Panc1 (cell line): ENCODE data around the gene MACROD2. TPM values are rescaled to one million over a fixed set of nuclear protein-coding genes. Genes with fewer than 3 reads are reported as not detected.

Experiments
- ATAC-seq: fragments of 200-7000 bp; cut with Tn5 transposase; 2 replicates; pipeline ENCODE4 v1.9.1; 2020; ENCODE audit warnings: mild to moderate bottlenecking, moderate library complexity
- BruUV-seq: library from RNA; stranded (reverse); fragments of 400-500 nt; replicated peaks from 2 replicates; lab custom pipeline; 2021; lab: Mats Ljungman, UMichigan
- CTCF ChIA-PET: fragments of 300-600 bp; sonication (Branson Sonifier 250); formaldehyde crosslinking; loops from one replicate; lab custom pipeline; 2022; ENCODE audit warnings: antibody characterized with exemption; lab: Charles Lee
- POLR2A ChIA-PET: fragments of 300-600 bp; sonication (Branson Sonifier 250); formaldehyde crosslinking; loops from one replicate; lab custom pipeline; 2022; ENCODE audit warnings: antibody characterized with exemption; lab: Charles Lee
- DNase-seq: peaks from one replicate; pipeline ENCODE4 v3.0.0-alpha.2; 2010; ENCODE audit warnings: low read depth, low spot score
- H3K27ac ChIP-seq: 2 replicates; pipeline ENCODE4 v1.5.1; 2011; ENCODE audit warnings: mild to moderate bottlenecking, low read length, inconsistent platforms
- H3K27me3 ChIP-seq: fragments of 200-500 bp; sonication (Bioruptor generic); 2 replicates; pipeline ENCODE4 v1.6.0; 2014; ENCODE audit warnings: low read length, inconsistent platforms; ENCODE audit not compliant: control insufficient read depth, insufficient read depth
- H3K36me3 ChIP-seq: fragments of 200-500 bp; sonication (Bioruptor generic); 2 replicates; pipeline ENCODE4 v1.5.1; 2014; ENCODE audit warnings: inconsistent platforms, mild to moderate bottlenecking, low read length, moderate library complexity; ENCODE audit not compliant: control insufficient read depth, insufficient read depth
- H3K4me1 ChIP-seq: 2 replicates; pipeline ENCODE4 v1.5.1; 2011; ENCODE audit warnings: inconsistent platforms, mild to moderate bottlenecking, low read length, moderate library complexity; ENCODE audit not compliant: control insufficient read depth, insufficient read depth
- H3K4me3 ChIP-seq, 2 experiments: 2 replicates each; pipeline ENCODE4 v1.5.1; 2011 to 2012; ENCODE audit warnings: low read depth in 2 of 2, low read length in 2 of 2, mild to moderate bottlenecking in 2 of 2, inconsistent platforms in 1 of 2, moderate library complexity in 1 of 2
- H3K9me3 ChIP-seq: fragments of 200-500 bp; sonication (Bioruptor generic); 2 replicates; pipeline ENCODE4 v1.5.1; 2014; ENCODE audit warnings: low read depth, mild to moderate bottlenecking, inconsistent platforms, low read length, moderate library complexity; ENCODE audit not compliant: control insufficient read depth, insufficient read depth
- CTCF ChIP-seq: fragments of 450-650 bp; IDR thresholded peaks from 2 replicates; pipeline ENCODE4 v1.5.1; 2017; ENCODE audit warnings: mild to moderate bottlenecking
- POLR2AphosphoS5 ChIP-seq: IDR thresholded peaks from 2 replicates; pipeline ENCODE4 v1.6.1; 2012; ENCODE audit warnings: mild to moderate bottlenecking, low read depth, low read length, moderate library complexity
- REST ChIP-seq, 2 experiments: IDR thresholded peaks; 2 replicates each; pipeline ENCODE4 v1.6.1; 2011 to 2012; ENCODE audit warnings: low read depth in 2 of 2, control low read depth in 1 of 2, low read length in 1 of 2, mild to moderate bottlenecking in 1 of 2, moderate library complexity in 1 of 2; ENCODE audit not compliant: insufficient read depth in 1 of 2
- SIN3A ChIP-seq: IDR thresholded peaks from 2 replicates; pipeline ENCODE4 v1.6.1; 2012; ENCODE audit warnings: low read depth, mild to moderate bottlenecking, low read length, moderate library complexity, borderline replicate concordance; ENCODE audit not compliant: insufficient read depth
- TCF7L2 ChIP-seq: IDR thresholded peaks from 2 replicates; pipeline ENCODE4 v1.6.1; 2011; ENCODE audit warnings: mild to moderate bottlenecking, low read depth, low read length, inconsistent platforms
- in situ Hi-C: cut with HindIII; loops from 2 replicates; pipeline ENCODE4 v1.10.0; 2016; ENCODE audit warnings: low sequenced_read_pairs, low pct_unique_long_range_greater_than_20kb
- intact Hi-C: fragments of 100-400 bp; cut with micrococcal nuclease; formaldehyde crosslinking; loops from one replicate; pipeline ENCODE4 v1.10.0; 2022; ENCODE audit not compliant: unreplicated experiment
- total RNA-seq: library from RNA; stranded (reverse); gene quantifications from one replicate; pipeline ENCODE4 v1.2.1, GENCODE V29; 2021; ENCODE audit not compliant: unreplicated experiment

MACROD2 gene
- total RNA-seq, 1 experiment from 2014 or later, result 1.2 TPM

- H3K4me3 ChIP-seq, result no peak overlapping the region
- intact Hi-C loops, result no loop called here
Measured at GRCh38 chr20:15297059-15297875, 1302.0 kb downstream of the MACROD2 start.

GRCh38 chr20:15302075-15302474 is 1306.8 kb downstream of the MACROD2 start:
- no peak for DNase-seq
- POLR2A ChIA-PET, result no interaction called here

More at GRCh38 chr20:15297059-15297875, 1302.0 kb downstream of the MACROD2 start:
- no TSS peak for BruUV-seq
- Histone ChIP-seq H3K27ac (no peak overlapping the region), H3K4me1 (no peaks in the 10 kb centered on the region), H3K36me3 (no peaks in the 10 kb centered on the region), H3K9me3 (no peaks in the 10 kb centered on the region), H3K27me3 (no peaks in the 10 kb centered on the region)
- ATAC-seq, result no peak
- in situ Hi-C loops, result no loop called here
- POLR2A ChIA-PET, result no interaction called here
- no peak for TF ChIP-seq REST (IDR thresholded peaks at IDR 0.05; ENCODE audit: insufficient read depth in 1 of 2, low read depth in 2 of 2, low read length in 1 of 2)
- no peak for DNase-seq
- CTCF ChIA-PET, result no interaction called here

More at GRCh38 chr20:15302075-15302474, 1306.8 kb downstream of the MACROD2 start:
- in situ Hi-C loops (no loop called here), intact Hi-C loops (no loop called here)
- Histone ChIP-seq H3K27ac (no peak overlapping the region), H3K36me3 (no peaks in the 10 kb centered on the region), H3K27me3 (no peaks in the 10 kb centered on the region), H3K4me1 (no peaks in the 10 kb centered on the region), H3K4me3 (no peak overlapping the region), H3K9me3 (no peaks in the 10 kb centered on the region)
- no peak for ATAC-seq
- no TSS peak for BruUV-seq
- CTCF ChIA-PET, result no interaction called here
- TF ChIP-seq POLR2AphosphoS5 (no peak), TCF7L2 (no peak), REST (IDR thresholded peaks at IDR 0.05; ENCODE audit: insufficient read depth in 1 of 2, low read depth in 2 of 2, low read length in 1 of 2) (no peak), SIN3A (no peak), CTCF (no peak)
